ENCODE measurements around the gene NFU1. TPM values are rescaled to one million over a fixed set of nuclear protein-coding genes. Genes with fewer than 3 reads are reported as not detected.

Gene NFU1
- polyA plus RNA-seq, 1 of the 3 experiments (the other 2 are of a cell fraction) = 23.5 TPM

DNA sequence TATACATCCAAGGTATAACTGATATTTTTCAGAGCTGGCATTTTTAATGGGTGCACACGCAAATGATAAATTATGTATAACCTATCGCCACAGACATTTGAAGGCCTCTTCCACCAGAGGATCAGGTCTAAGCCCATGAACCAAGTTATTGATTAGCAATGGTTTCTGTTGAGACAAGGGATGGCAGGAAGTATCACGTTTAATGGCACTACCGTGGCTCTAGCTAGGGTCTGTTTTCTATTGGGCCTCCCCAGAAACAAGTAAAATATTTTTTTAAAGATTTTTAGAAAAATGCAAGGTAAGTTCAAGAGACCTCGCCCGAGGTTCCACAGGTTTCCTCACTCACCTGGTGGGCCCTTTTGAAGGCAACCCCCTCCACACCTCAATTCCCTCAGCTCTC is 50.9 kb downstream of the NFU1 start:
- peak overlapping the region; percentile 81 for H2AFZ ChIP-seq (ENCODE audit: low read depth)

More for the DNA sequence above, 50.9 kb downstream of the NFU1 start:
- no peaks in the 10 kb centered on the region for H3K9me2 ChIP-seq
- peak overlapping the region; percentile 78 to 79; a peak in 2 of 4 replicates for H3K27ac ChIP-seq (ENCODE audit: low read depth in 2 of 2, low read length in 1 of 2)
- peaks cover 60% of the 10 kb centered on the region for H3K79me2 ChIP-seq (ENCODE audit: insufficient read depth)
- peak overlapping the region; percentile 87 for H3K4me2 ChIP-seq
- H3K9ac ChIP-seq = peak overlapping the region; percentile 92
- peaks cover 13% of the 10 kb centered on the region for H3F3A ChIP-seq (replicated peaks; ENCODE audit: insufficient read depth)
- 5% methylated on average over 6 of the region's 6 CpGs for WGBS (ENCODE audit: low lambda C conversion rate)
- POLR2A ChIA-PET = interaction anchor here (0.5 to 1.7 kb wide), 2 partner anchors 37 to 51 kb away, joined by 3 to 6 read pairs; partner anchors contain the start of gene NFU1
- CTCF ChIA-PET = interaction anchor here (0.5 to 4.5 kb wide), 3 partner anchors 10 to 923 kb away, joined by 3 to 36 read pairs (median 6); partner anchors contain the start of gene NFU1
- no peak for TF ChIP-seq USF1 (IDR thresholded peaks at IDR 0.05; ENCODE audit: borderline replicate concordance, low read depth)
- no peak for TF ChIP-seq FOSL2 (IDR thresholded peaks at IDR 0.05; ENCODE audit: borderline replicate concordance, low read depth)
- no peak for TF ChIP-seq SIN3A (IDR thresholded peaks at IDR 0.05; ENCODE audit: borderline replicate concordance, low read depth, low read length)
- TF ChIP-seq, protein P1, sequence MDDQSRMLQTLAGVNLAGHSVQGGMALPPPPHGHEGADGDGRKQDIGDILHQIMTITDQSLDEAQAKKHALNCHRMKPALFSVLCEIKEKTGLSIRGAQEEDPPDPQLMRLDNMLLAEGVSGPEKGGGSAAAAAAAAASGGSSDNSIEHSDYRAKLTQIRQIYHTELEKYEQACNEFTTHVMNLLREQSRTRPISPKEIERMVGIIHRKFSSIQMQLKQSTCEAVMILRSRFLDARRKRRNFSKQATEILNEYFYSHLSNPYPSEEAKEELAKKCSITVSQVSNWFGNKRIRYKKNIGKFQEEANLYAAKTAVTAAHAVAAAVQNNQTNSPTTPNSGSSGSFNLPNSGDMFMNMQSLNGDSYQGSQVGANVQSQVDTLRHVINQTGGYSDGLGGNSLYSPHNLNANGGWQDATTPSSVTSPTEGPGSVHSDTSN (IDR thresholded peaks at IDR 0.05) = no peak
- no peak for TF ChIP-seq RAD21 (IDR thresholded peaks at IDR 0.05; ENCODE audit: low read length)
- no peak for TF ChIP-seq FOXM1 (IDR thresholded peaks at IDR 0.05; ENCODE audit: low read depth)
- no peak for TF ChIP-seq RXRA (IDR thresholded peaks at IDR 0.05; ENCODE audit: borderline replicate concordance, low read depth)
- TF ChIP-seq, protein P2, sequence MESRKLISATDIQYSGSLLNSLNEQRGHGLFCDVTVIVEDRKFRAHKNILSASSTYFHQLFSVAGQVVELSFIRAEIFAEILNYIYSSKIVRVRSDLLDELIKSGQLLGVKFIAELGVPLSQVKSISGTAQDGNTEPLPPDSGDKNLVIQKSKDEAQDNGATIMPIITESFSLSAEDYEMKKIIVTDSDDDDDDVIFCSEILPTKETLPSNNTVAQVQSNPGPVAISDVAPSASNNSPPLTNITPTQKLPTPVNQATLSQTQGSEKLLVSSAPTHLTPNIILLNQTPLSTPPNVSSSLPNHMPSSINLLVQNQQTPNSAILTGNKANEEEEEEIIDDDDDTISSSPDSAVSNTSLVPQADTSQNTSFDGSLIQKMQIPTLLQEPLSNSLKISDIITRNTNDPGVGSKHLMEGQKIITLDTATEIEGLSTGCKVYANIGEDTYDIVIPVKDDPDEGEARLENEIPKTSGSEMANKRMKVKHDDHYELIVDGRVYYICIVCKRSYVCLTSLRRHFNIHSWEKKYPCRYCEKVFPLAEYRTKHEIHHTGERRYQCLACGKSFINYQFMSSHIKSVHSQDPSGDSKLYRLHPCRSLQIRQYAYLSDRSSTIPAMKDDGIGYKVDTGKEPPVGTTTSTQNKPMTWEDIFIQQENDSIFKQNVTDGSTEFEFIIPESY (IDR thresholded peaks at IDR 0.05; ENCODE audit: borderline replicate concordance, low read depth) = no peak
- TF ChIP-seq, protein P3, sequence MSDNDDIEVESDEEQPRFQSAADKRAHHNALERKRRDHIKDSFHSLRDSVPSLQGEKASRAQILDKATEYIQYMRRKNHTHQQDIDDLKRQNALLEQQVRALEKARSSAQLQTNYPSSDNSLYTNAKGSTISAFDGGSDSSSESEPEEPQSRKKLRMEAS (IDR thresholded peaks at IDR 0.05; ENCODE audit: low read depth) = no peak
- TF ChIP-seq NRF1 (IDR thresholded peaks at IDR 0.05; ENCODE audit: low read depth, low read length) = no peak
- TF ChIP-seq RFX5 (IDR thresholded peaks at IDR 0.05; ENCODE audit: low read length) = no peak
- TF ChIP-seq GABPA (IDR thresholded peaks at IDR 0.05; ENCODE audit: low read depth) = no peak
- no peak for TF ChIP-seq MEF2A (IDR thresholded peaks at IDR 0.05; ENCODE audit: borderline replicate concordance, low read depth)
- TF ChIP-seq MXI1 (IDR thresholded peaks at IDR 0.05; ENCODE audit: low read depth, low read length) = no peak
- no peak for TF ChIP-seq YY1 (IDR thresholded peaks at IDR 0.05; ENCODE audit: low read depth)
- TF ChIP-seq NFIC (IDR thresholded peaks at IDR 0.05; ENCODE audit: borderline replicate concordance) = no peak
- no peak for TF ChIP-seq RCOR1 (IDR thresholded peaks at IDR 0.05; ENCODE audit: low read length)
- TF ChIP-seq EZH2phosphoT487 (IDR thresholded peaks at IDR 0.05; ENCODE audit: borderline replicate concordance, low read depth) = no peak
- TF ChIP-seq, protein P4, sequence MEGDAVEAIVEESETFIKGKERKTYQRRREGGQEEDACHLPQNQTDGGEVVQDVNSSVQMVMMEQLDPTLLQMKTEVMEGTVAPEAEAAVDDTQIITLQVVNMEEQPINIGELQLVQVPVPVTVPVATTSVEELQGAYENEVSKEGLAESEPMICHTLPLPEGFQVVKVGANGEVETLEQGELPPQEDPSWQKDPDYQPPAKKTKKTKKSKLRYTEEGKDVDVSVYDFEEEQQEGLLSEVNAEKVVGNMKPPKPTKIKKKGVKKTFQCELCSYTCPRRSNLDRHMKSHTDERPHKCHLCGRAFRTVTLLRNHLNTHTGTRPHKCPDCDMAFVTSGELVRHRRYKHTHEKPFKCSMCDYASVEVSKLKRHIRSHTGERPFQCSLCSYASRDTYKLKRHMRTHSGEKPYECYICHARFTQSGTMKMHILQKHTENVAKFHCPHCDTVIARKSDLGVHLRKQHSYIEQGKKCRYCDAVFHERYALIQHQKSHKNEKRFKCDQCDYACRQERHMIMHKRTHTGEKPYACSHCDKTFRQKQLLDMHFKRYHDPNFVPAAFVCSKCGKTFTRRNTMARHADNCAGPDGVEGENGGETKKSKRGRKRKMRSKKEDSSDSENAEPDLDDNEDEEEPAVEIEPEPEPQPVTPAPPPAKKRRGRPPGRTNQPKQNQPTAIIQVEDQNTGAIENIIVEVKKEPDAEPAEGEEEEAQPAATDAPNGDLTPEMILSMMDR (IDR thresholded peaks at IDR 0.05) = no peak
- peaks cover 6 to 20% of the 10 kb centered on the region in 2 experiments; a peak in 3 of 4 replicates for H3K4me1 ChIP-seq (ENCODE audit: control insufficient read depth in 1 of 2, insufficient read depth in 2 of 2, low read depth in 1 of 2, low read length in 1 of 2)
- peak; percentile 26 for DNase-seq
- H3K36me3 ChIP-seq (replicated peaks in 1 of 2; ENCODE audit: control insufficient read depth in 1 of 2, insufficient read depth in 2 of 2, low read length in 1 of 2) = peaks cover 6 to 8% of the 10 kb centered on the region in 2 experiments
- no peaks in the 10 kb centered on the region for H3K9me3 ChIP-seq
- peaks cover 32% of the 10 kb centered on the region for H4K20me1 ChIP-seq (ENCODE audit: insufficient read depth)
- H3K27me3 ChIP-seq (ENCODE audit: insufficient read depth) = no peaks in the 10 kb centered on the region
- H3K4me3 ChIP-seq (ENCODE audit: low read depth in 2 of 2, low read length in 1 of 2) = peak overlapping the region; percentile 77 to 92

All from SK-N-SH (cell line).